Mesendoderm (in vitro differentiated cells): ENCODE results near the gene PIAS4.

ENCODE experiments used
- DNase-seq: peaks from one replicate; pipeline ENCODE4 v3.0.0; 2013
- H2AK5ac ChIP-seq: 2 replicates; pipeline ENCODE4 v1.6.1; 2013; ENCODE audit warnings: low read length, inconsistent platforms
- H2BK120ac ChIP-seq: 2 replicates; pipeline ENCODE4 v1.6.1; 2013; ENCODE audit warnings: low read depth, mild to moderate bottlenecking, low read length, moderate library complexity, mixed read lengths
- H2BK15ac ChIP-seq: replicated peaks from 2 replicates; pipeline ENCODE4 v1.6.1; 2013; ENCODE audit warnings: low read depth, mild to moderate bottlenecking, moderate library complexity
- H2BK5ac ChIP-seq: 2 replicates; pipeline ENCODE4 v1.6.1; 2013; ENCODE audit warnings: low read length, inconsistent platforms
- H3K18ac ChIP-seq: 2 replicates; pipeline ENCODE4 v1.6.1; 2013; ENCODE audit warnings: mild to moderate bottlenecking, low read length, mixed read lengths
- H3K23ac ChIP-seq: one replicate; pipeline ENCODE4 v1.6.1; 2013; ENCODE audit warnings: low read length
- H3K27ac ChIP-seq: 2 replicates; pipeline ENCODE4 v1.5.1; 2013; ENCODE audit warnings: low read depth, mild to moderate bottlenecking, inconsistent platforms, low read length, moderate library complexity
- H3K27me3 ChIP-seq: 2 replicates; pipeline ENCODE4 v1.6.1; 2013; ENCODE audit warnings: low read length, control low read depth, mild to moderate bottlenecking, inconsistent platforms; ENCODE audit not compliant: insufficient read depth, poor library complexity
- H3K36me3 ChIP-seq: 2 replicates; pipeline ENCODE4 v1.6.1; 2013; ENCODE audit warnings: low read length, inconsistent platforms; ENCODE audit not compliant: control insufficient read depth, insufficient read depth
- H3K4ac ChIP-seq: one replicate; pipeline ENCODE4 v1.6.1; 2013; ENCODE audit warnings: low read depth, mild to moderate bottlenecking, low read length, moderate library complexity
- H3K4me1 ChIP-seq: 2 replicates; pipeline ENCODE4 v1.6.1; 2013; ENCODE audit warnings: low read depth, low read length, inconsistent platforms; ENCODE audit not compliant: control insufficient read depth
- H3K4me2 ChIP-seq: 2 replicates; pipeline ENCODE4 v1.6.1; 2013; ENCODE audit warnings: low read length
- H3K4me3 ChIP-seq: 2 replicates; pipeline ENCODE4 v1.5.1; 2013; ENCODE audit warnings: mild to moderate bottlenecking, low read length
- H3K56ac ChIP-seq: one replicate; pipeline ENCODE4 v1.6.1; 2013; ENCODE audit warnings: low read length
- H3K79me1 ChIP-seq: 2 replicates; pipeline ENCODE4 v1.6.1; 2013; ENCODE audit warnings: low read length, inconsistent platforms
- H3K79me2 ChIP-seq: 2 replicates; pipeline ENCODE4 v1.6.1; 2013; ENCODE audit warnings: mild to moderate bottlenecking, low read length; ENCODE audit not compliant: control insufficient read depth, insufficient read depth
- H3K9ac ChIP-seq: 2 replicates; pipeline ENCODE4 v1.6.1; 2013; ENCODE audit warnings: low read length, inconsistent platforms
- H4K5ac ChIP-seq: one replicate; pipeline ENCODE4 v1.6.1; 2013; ENCODE audit warnings: low read length
- H4K8ac ChIP-seq: one replicate; pipeline ENCODE4 v1.6.1; 2013; ENCODE audit warnings: low read depth, mild to moderate bottlenecking, control low read depth, low read length, moderate library complexity
- WGBS: extraction: QIAGEN DNeasy Blood & Tissue Kit; methylation state at CpG from one replicate; pipeline ENCODE4 v1.1.7; 2013; ENCODE audit warnings: low lambda C conversion rate, missing lambda C conversion rate; ENCODE audit not compliant: insufficient coverage; ENCODE audit errors: extremely low coverage; 5-methylcytosine and 5-hydroxymethylcytosine counted together

Gene PIAS4

DNA sequence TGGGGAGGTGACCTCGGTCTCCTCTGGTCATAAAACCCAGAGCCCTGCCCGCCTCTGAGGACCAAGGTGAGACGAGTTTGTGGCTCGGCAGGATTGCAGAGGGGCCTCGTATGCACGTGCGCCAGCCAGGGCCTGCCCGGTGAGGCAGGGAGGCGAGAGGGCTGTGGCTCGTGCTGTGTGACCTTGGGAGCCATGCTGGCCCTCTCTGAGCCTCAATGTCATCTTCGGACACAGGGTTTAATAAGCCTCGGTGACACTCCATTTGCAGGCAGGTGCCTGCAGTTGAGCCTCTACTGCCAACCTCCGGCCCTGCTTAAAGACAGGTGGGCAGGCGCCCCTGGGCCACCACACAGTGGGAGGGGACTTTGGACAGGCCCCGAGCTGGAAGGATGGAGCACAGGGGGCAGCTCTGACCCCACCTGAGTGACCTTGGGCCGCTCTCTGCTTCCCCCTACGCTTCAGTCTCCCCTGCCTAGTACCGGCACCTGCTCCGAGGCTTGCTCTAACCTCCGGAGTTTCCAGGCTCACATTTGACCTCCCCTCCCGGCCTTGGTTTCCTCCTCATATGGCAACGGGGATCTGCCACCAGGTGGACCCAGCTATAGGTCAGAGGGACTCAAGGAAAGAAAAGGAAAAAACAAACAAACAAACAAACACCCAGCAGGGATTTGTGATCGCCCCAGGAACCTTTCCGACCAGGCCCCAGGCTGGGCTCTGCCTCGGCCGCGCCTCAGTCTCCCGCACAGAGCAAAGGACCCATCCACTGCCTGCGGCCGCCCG, 56.0 kb downstream of the PIAS4 start:
- H3K79me2 ChIP-seq = peaks cover 64% of the 10 kb centered on the region
- H3K4me2 ChIP-seq = peak overlapping the region; percentile 75
- H3K4ac ChIP-seq = no peak overlapping the region
- H3K56ac ChIP-seq = peak overlapping the region; percentile 97
- H2AK5ac ChIP-seq = no peak overlapping the region
- H3K36me3 ChIP-seq = peaks cover 1% of the 10 kb centered on the region
- H3K27me3 ChIP-seq = peaks cover 6% of the 10 kb centered on the region
- H3K4me3 ChIP-seq = peak overlapping the region; percentile 74
- H3K23ac ChIP-seq = peak overlapping the region; percentile 89
- H4K8ac ChIP-seq = no peak overlapping the region
- peak overlapping the region; percentile 92 for H3K9ac ChIP-seq
- no peak overlapping the region for H4K5ac ChIP-seq
- H3K4me1 ChIP-seq = no peaks in the 10 kb centered on the region
- no peak overlapping the region for H2BK120ac ChIP-seq
- H3K18ac ChIP-seq = no peak overlapping the region
- H2BK5ac ChIP-seq = no peak overlapping the region
- DNase-seq = peak; percentile 67
- no peak overlapping the region for H2BK15ac ChIP-seq
- no peak overlapping the region for H3K27ac ChIP-seq
- peaks cover 14% of the 10 kb centered on the region for H3K79me1 ChIP-seq
- no CpG with 5 or more reads among the region's 31 CpGs for WGBS

DNA sequence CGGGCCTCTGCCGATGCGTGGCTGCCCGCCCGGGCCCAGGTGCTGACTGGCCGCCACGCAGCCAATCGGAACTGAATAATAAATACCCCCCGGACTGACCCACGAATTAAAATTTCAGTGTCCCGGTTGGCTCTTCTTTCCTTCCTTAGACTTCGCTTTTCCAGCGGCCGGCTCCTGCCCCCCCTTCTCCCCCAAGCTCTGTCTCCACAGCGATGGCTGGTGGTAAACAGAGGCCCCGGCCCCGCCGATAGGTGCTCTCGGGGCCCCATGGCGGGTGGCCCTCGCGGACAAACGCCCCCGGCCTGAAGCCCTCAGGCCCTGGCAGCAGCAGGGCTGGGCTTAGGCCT, 56.6 kb downstream of the PIAS4 start:
- no peak overlapping the region for H2BK5ac ChIP-seq
- H3K79me1 ChIP-seq = peaks cover 12% of the 10 kb centered on the region
- H3K4me2 ChIP-seq = peak overlapping the region; percentile 75
- peak overlapping the region; percentile 92 for H3K9ac ChIP-seq
- H2BK15ac ChIP-seq = no peak overlapping the region
- no CpG with 5 or more reads among the region's 24 CpGs for WGBS
- H3K36me3 ChIP-seq = peaks cover 1% of the 10 kb centered on the region
- H4K5ac ChIP-seq = no peak overlapping the region
- peak overlapping the region; percentile 97 for H3K56ac ChIP-seq
- H4K8ac ChIP-seq = no peak overlapping the region
- H2AK5ac ChIP-seq = no peak overlapping the region
- peak overlapping the region; percentile 60 for H3K4ac ChIP-seq
- no peak overlapping the region for H3K23ac ChIP-seq
- H2BK120ac ChIP-seq = no peak overlapping the region
- H3K27ac ChIP-seq = peak overlapping the region; percentile 81
- H3K4me1 ChIP-seq = no peaks in the 10 kb centered on the region
- peaks cover 6% of the 10 kb centered on the region for H3K27me3 ChIP-seq
- peaks cover 59% of the 10 kb centered on the region for H3K79me2 ChIP-seq
- H3K18ac ChIP-seq = peak overlapping the region; percentile 95
- H3K4me3 ChIP-seq = peak overlapping the region; percentile 74
- no peak for DNase-seq

DNA sequence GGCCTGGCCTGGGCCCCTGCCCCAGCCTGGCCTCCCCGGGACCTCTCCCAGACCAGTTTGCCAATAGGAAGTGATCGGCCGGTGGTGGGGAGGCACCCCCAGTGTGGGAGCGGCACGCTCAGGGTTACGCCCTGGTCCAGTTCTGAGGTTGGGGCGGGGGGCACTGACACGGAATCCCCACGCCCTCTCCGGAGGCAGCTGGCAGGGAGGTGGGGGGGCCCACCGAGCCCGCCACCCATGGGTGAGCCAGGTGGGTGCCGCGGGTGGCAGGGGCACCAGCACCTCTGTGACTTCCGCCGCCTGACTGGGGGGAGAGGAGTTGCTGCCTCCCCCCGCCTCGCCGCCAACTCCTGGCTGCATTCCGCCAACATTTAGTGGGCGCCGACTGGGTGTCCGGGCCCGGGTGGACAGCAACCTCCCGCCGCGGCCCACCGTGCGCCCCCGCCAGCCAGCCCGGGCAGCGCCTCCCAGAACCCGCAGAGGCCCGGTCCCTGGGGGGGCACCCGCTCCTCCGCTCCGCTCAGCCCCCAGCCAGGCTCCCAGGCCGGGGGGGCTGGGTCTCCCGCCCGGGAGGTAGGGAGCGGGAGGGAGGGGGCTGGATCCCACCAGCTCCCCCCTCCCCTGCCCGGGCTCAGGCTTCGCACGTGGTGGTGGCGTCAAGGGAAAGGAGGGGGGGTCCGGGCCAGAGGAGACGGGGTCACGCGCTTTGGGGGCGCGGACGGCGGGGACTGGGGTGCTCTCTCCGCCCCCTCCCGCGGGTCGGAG, 57.1 kb downstream of the PIAS4 start:
- peak; percentile 53 for DNase-seq
- no peak overlapping the region for H2AK5ac ChIP-seq
- H3K79me2 ChIP-seq = peaks cover 54% of the 10 kb centered on the region
- H3K4ac ChIP-seq = peak overlapping the region; percentile 95
- H3K4me2 ChIP-seq = peak overlapping the region; percentile 75
- no peaks in the 10 kb centered on the region for H3K4me1 ChIP-seq
- H3K56ac ChIP-seq = peak overlapping the region; percentile 97
- WGBS = no CpG with 5 or more reads among the region's 57 CpGs
- H3K4me3 ChIP-seq = peak overlapping the region; percentile 74
- H4K5ac ChIP-seq = no peak overlapping the region
- H3K23ac ChIP-seq = no peak overlapping the region
- peaks cover 12% of the 10 kb centered on the region for H3K79me1 ChIP-seq
- H4K8ac ChIP-seq = peak overlapping the region; percentile 44
- peaks cover 1% of the 10 kb centered on the region for H3K36me3 ChIP-seq
- no peak overlapping the region for H2BK5ac ChIP-seq
- H2BK120ac ChIP-seq = peak overlapping the region; percentile 78
- peak overlapping the region; percentile 81 for H3K27ac ChIP-seq
- peak overlapping the region; percentile 95 for H3K18ac ChIP-seq
- H3K9ac ChIP-seq = peak overlapping the region; percentile 92
- H2BK15ac ChIP-seq = no peak overlapping the region
- peaks cover 6% of the 10 kb centered on the region for H3K27me3 ChIP-seq

DNA sequence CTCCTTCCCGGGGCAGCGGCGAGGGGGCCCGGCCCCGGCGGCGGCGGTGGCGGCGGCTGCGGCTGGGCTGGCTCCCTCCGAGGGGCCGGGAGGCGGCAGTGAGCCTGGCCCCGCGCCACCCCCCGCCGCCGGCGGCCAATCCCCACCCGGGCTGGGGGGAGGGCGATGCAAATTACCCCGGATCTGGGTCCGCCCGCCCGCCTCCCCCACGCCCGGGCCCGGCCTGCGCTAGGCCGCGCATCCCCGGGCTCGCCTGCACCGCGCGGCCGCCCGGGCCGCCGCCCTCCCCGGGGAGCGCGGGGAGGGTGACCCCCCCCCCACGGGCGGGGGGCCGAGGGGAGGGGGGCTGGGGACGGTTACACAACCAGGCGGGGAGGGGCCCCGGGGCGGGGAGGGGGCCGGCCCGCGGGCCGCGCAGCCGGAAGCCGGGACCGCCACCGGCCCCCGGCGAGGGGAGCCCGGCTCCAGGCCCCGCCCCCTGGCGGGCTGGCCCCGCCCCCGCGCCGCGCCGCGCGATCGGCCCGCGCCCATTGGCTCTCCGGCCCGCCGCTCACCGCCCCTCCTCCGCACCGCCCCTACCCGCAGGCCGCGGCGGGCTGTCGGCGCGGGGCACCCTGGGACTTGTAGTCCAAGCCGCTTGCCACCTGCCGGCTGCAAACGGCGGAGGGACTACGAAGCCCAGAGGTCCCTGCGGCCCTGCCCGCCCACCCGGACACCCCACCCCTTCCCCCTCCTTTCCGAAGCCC, 58.1 kb downstream of the PIAS4 start:
- Histone ChIP-seq H3K27ac (no peak overlapping the region), H2BK5ac (no peak overlapping the region), H4K8ac (peak overlapping the region; percentile 44), H3K9ac (no peak overlapping the region), H3K4me1 (no peaks in the 10 kb centered on the region), H3K27me3 (peaks cover 6% of the 10 kb centered on the region), H2AK5ac (no peak overlapping the region), H3K4ac (peak overlapping the region; percentile 95), H2BK15ac (no peak overlapping the region), H3K79me2 (peaks cover 45% of the 10 kb centered on the region), H2BK120ac (no peak overlapping the region), H3K36me3 (peaks cover 1% of the 10 kb centered on the region), H3K4me2 (no peak overlapping the region), H3K56ac (peak overlapping the region; percentile 97), H4K5ac (no peak overlapping the region), H3K23ac (no peak overlapping the region), H3K18ac (peak overlapping the region; percentile 95), H3K4me3 (no peak overlapping the region), H3K79me1 (peaks cover 8% of the 10 kb centered on the region)
- no CpG with 5 or more reads among the region's 98 CpGs for WGBS
- DNase-seq = peak; percentile 98

DNA sequence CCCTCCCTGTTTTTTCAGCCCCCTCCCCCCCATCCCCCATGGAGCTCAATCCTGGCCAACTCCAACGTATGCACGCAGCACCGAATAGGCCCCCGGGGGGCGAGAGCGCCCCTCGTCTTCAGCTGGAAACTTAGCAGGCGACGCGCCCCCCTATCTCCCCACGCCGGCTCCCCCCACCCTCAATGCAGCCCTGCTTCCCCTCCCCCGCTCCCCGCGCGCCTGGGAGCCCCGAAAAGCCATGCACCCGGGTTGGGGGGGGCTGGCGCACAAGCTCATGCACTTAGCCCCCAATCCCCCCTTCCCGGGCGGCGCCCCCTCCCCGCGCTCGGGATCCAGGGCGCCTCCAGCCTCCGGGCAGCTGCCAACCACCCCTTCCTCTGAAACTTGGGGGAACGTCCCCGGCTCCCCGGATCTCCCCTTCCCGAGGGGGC, 58.7 kb downstream of the PIAS4 start:
- Histone ChIP-seq H4K5ac (no peak overlapping the region), H3K9ac (peak overlapping the region; percentile 68), H3K27ac (no peak overlapping the region), H3K56ac (peak overlapping the region; percentile 87), H2BK5ac (no peak overlapping the region), H2AK5ac (no peak overlapping the region), H3K79me2 (peaks cover 39% of the 10 kb centered on the region), H3K4me2 (peak overlapping the region; percentile 43), H3K79me1 (peaks cover 8% of the 10 kb centered on the region), H3K18ac (peak overlapping the region; percentile 99), H3K4me1 (no peaks in the 10 kb centered on the region), H3K36me3 (peaks cover 1% of the 10 kb centered on the region), H2BK120ac (peak overlapping the region; percentile 62), H2BK15ac (no peak overlapping the region), H3K4ac (peak overlapping the region; percentile 90), H4K8ac (peak overlapping the region; percentile 57), H3K27me3 (peaks cover 6% of the 10 kb centered on the region), H3K23ac (no peak overlapping the region), H3K4me3 (peak overlapping the region; percentile 41)
- no peak for DNase-seq
- no CpG with 5 or more reads among the region's 31 CpGs for WGBS
